Trophoblast cell (in vitro differentiated cells and primary cell): ENCODE results near the gene BAMBI. TPM values are rescaled to one million over a fixed set of nuclear protein-coding genes. Genes with fewer than 3 reads are reported as not detected.

Experiments used
- DNase-seq, 2 donors: peaks; one replicate each; pipeline ENCODE4 v3.0.0-alpha.2; 2016
- H2AFZ ChIP-seq: 2 replicates; pipeline ENCODE4 v1.6.1; 2013; ENCODE audit warnings: low read length, moderate library complexity, mild to moderate bottlenecking; ENCODE audit not compliant: insufficient read depth, poor library complexity
- H2AK5ac ChIP-seq: 2 replicates; pipeline ENCODE4 v1.6.1; 2013; ENCODE audit warnings: mild to moderate bottlenecking, low read length
- H2BK120ac ChIP-seq: 2 replicates; pipeline ENCODE4 v1.6.1; 2013; ENCODE audit warnings: low read length, mild to moderate bottlenecking, moderate library complexity; ENCODE audit not compliant: insufficient read depth, poor library complexity
- H2BK12ac ChIP-seq: 2 replicates; pipeline ENCODE4 v1.6.1; 2013; ENCODE audit warnings: mild to moderate bottlenecking, low read length, moderate library complexity
- H2BK5ac ChIP-seq: 2 replicates; pipeline ENCODE4 v1.6.1; 2013; ENCODE audit warnings: low read length, low read depth, moderate library complexity, mild to moderate bottlenecking; ENCODE audit not compliant: poor library complexity
- H3K14ac ChIP-seq: 2 replicates; pipeline ENCODE4 v1.6.1; 2013; ENCODE audit warnings: mild to moderate bottlenecking, low read length
- H3K18ac ChIP-seq: 2 replicates; pipeline ENCODE4 v1.6.1; 2013; ENCODE audit warnings: mild to moderate bottlenecking, low read length
- H3K23ac ChIP-seq: 2 replicates; pipeline ENCODE4 v1.6.1; 2013; ENCODE audit warnings: low read length
- H3K27ac ChIP-seq: 2 replicates; pipeline ENCODE4 v1.5.1; 2013; ENCODE audit warnings: low read depth, mild to moderate bottlenecking, inconsistent platforms, low read length, moderate library complexity
- H3K27me3 ChIP-seq: 2 replicates; pipeline ENCODE4 v1.6.1; 2013; ENCODE audit warnings: inconsistent platforms, mild to moderate bottlenecking, low read length, moderate library complexity; ENCODE audit not compliant: insufficient read depth
- H3K36me3 ChIP-seq, 2 experiments: 1 replicate in 1 of 2; 2 replicates in 1 of 2; pipeline ENCODE4 v1.6.1; 2013; ENCODE audit warnings: low read length in 2 of 2, mild to moderate bottlenecking in 2 of 2, moderate library complexity in 1 of 2; ENCODE audit not compliant: insufficient read depth in 2 of 2, control insufficient read depth in 1 of 2
- H3K4ac ChIP-seq: 2 replicates; pipeline ENCODE4 v1.6.1; 2013; ENCODE audit warnings: low read depth, mild to moderate bottlenecking, low read length, moderate library complexity
- H3K4me1 ChIP-seq, 2 experiments: 1 replicate in 1 of 2; 2 replicates in 1 of 2; pipeline ENCODE4 v1.6.1; 2013; ENCODE audit warnings: low read length in 2 of 2, mild to moderate bottlenecking in 2 of 2, moderate library complexity in 1 of 2; ENCODE audit not compliant: insufficient read depth in 2 of 2, control insufficient read depth in 1 of 2
- H3K4me2 ChIP-seq: 2 replicates; pipeline ENCODE4 v1.6.1; 2013; ENCODE audit warnings: inconsistent platforms, mild to moderate bottlenecking, low read length, moderate library complexity
- H3K4me3 ChIP-seq: 2 replicates; pipeline ENCODE4 v1.5.1; 2013; ENCODE audit warnings: mild to moderate bottlenecking, low read depth, low read length, inconsistent platforms
- H3K79me1 ChIP-seq: one replicate; pipeline ENCODE4 v1.6.1; 2013; ENCODE audit warnings: low read length
- H3K79me2 ChIP-seq: 2 replicates; pipeline ENCODE4 v1.6.1; 2013; ENCODE audit warnings: low read length, mild to moderate bottlenecking; ENCODE audit not compliant: control insufficient read depth, insufficient read depth, poor library complexity
- H3K9ac ChIP-seq: 2 replicates; pipeline ENCODE4 v1.6.1; 2013; ENCODE audit warnings: mild to moderate bottlenecking, low read length
- H3K9me3 ChIP-seq: 2 replicates; pipeline ENCODE4 v1.6.1; 2013; ENCODE audit warnings: low read depth, mild to moderate bottlenecking, control low read depth, inconsistent platforms, low read length; ENCODE audit not compliant: insufficient read depth
- H4K12ac ChIP-seq: 2 replicates; pipeline ENCODE4 v1.6.1; 2013; ENCODE audit warnings: low read depth, mild to moderate bottlenecking, low read length, moderate library complexity
- H4K8ac ChIP-seq: 2 replicates; pipeline ENCODE4 v1.6.1; 2013; ENCODE audit warnings: low read depth, mild to moderate bottlenecking, low read length, moderate library complexity
- H4K91ac ChIP-seq: one replicate; pipeline ENCODE4 v1.6.1; 2013; ENCODE audit warnings: low read depth, mild to moderate bottlenecking, low read length, moderate library complexity
- WGBS: extraction: QIAGEN DNeasy Blood & Tissue Kit; methylation state at CpG from one replicate; pipeline ENCODE4 v1.1.7; 2013; ENCODE audit warnings: missing lambda C conversion rate; ENCODE audit not compliant: insufficient read length, insufficient coverage; ENCODE audit errors: extremely low coverage; 5-methylcytosine and 5-hydroxymethylcytosine counted together
- polyA plus RNA-seq: library from polyadenylated mRNA; stranded (reverse); fragments of 200-250 nt; gene quantifications from 2 replicates; pipeline ENCODE4 v1.2.3, GENCODE V29; 2013

BAMBI gene, protein sequence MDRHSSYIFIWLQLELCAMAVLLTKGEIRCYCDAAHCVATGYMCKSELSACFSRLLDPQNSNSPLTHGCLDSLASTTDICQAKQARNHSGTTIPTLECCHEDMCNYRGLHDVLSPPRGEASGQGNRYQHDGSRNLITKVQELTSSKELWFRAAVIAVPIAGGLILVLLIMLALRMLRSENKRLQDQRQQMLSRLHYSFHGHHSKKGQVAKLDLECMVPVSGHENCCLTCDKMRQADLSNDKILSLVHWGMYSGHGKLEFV
- polyA plus RNA-seq, result 372 and 404 TPM in 2 replicates

DNA sequence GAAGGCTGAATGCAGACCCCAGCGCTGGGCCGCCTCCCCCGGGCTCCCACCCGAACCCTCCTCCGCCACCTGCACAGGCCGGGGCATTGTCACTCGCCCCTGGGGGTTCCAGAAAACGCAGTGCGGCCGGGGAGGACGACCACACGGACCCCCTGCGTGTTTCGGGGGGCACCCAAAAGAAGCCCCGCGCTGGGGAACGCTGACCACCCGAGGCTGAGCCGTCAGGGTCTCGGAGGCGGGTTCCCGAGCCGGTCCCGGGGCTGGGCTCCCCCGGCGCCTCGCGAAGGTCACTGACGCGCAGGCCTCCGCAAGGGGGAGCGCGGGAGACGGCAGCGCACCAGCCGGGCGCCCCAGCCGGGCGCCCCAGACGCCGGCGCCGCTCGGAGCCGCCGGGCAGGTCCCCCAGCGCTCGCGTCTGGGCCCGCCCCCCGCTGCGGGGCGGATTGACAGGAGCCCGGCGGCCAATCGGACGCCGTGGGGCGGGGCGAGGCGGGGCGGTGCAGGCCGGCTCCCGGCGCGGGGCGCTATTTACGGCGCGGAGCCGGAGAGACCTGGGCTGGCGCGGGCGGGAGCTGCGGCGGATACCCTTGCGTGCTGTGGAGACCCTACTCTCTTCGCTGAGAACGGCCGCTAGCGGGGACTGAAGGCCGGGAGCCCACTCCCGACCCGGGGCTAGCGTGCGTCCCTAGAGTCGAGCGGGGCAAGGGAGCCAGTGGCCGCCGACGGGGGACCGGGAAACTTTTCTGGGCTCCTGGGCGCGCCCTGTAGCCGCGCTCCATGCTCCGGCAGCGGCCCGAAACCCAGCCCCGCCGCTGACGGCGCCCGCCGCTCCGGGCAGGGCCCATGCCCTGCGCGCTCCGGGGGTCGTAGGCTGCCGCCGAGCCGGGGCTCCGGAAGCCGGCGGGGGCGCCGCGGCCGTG lies at the start of gene BAMBI:
TSS of gene BAMBI (plus strand) at position 554 of the 920 bp plus-strand sequence. CDS start 377 bp downstream, outside the sequence.
- peak within 1 kb of the TSS; percentile 96 for H3K9ac ChIP-seq
- peak within 1 kb of the TSS; percentile 99 for H2BK5ac ChIP-seq
- H3K23ac ChIP-seq, result no peak within 1 kb of the TSS
- H3K36me3 ChIP-seq, result peaks cover 23 to 32% of the 10 kb centered on the region in 2 experiments
- H4K91ac ChIP-seq, result peak within 1 kb of the TSS; percentile 94
- peak within 1 kb of the TSS; percentile 38 for H2AFZ ChIP-seq
- peaks cover 0 to 3% of the 10 kb centered on the region in 2 experiments for H3K4me1 ChIP-seq
- no CpG with 5 or more reads among the region's 120 CpGs for WGBS
- peak; percentile 90 to 91 for DNase-seq
- peak within 1 kb of the TSS; percentile 99 for H2BK120ac ChIP-seq
- H4K8ac ChIP-seq, result peak within 1 kb of the TSS; percentile 92
- H3K9me3 ChIP-seq, result peaks cover 1% of the 10 kb centered on the region
- H4K12ac ChIP-seq, result peak within 1 kb of the TSS; percentile 63
- peak within 1 kb of the TSS; percentile 96 for H2BK12ac ChIP-seq
- H3K18ac ChIP-seq, result peak within 1 kb of the TSS; percentile 98
- H3K27ac ChIP-seq, result peak within 1 kb of the TSS; percentile 89
- H2AK5ac ChIP-seq, result peak within 1 kb of the TSS; percentile 96
- peaks cover 30% of the 10 kb centered on the region for H3K79me1 ChIP-seq
- peak within 1 kb of the TSS; percentile 92 for H3K4me3 ChIP-seq
- H3K4ac ChIP-seq, result peak within 1 kb of the TSS; percentile 94
- H3K4me2 ChIP-seq, result peak within 1 kb of the TSS; percentile 68
- H3K79me2 ChIP-seq, result peaks cover 35% of the 10 kb centered on the region
- peak within 1 kb of the TSS; percentile 100 for H3K14ac ChIP-seq
- peaks cover 3% of the 10 kb centered on the region for H3K27me3 ChIP-seq

DNA sequence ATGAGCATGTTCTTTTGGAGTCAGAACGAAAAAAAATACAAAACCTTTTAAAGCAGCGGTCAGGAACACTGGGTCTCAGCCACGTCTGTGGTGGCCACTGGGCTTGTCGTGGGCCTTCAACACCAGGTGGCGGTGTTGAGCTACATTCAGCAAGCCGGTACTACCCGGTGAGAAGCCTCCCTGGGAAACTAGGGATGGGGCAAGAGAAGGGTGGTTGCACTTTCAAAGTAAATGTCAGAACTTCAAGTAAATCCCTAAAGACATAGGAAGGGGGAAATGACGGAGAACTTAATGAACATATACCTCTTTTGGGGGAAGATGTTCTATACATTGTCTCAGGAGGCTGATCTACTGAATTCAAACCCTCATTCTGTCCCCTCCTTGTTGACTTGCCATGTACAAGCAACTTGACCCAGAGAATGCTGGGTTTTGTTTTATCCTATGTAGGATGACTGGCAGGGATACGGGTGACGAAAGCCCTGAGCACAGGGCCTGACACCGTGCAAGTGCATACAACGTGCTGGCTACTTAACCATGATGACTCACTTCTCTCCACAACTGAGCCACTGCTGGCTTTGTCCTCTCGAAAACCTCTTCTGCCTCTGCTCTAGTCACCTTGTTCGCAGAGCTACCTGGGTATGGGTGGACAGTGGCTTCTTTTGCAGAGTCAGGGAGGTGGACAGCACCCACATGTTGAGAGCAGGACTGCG lies 49.0 kb upstream of the BAMBI start:
- peak overlapping the region; percentile 92 for H2BK12ac ChIP-seq
- H3K4ac ChIP-seq, result peak overlapping the region; percentile 17
- peak overlapping the region; percentile 8 for H2AFZ ChIP-seq
- no peak overlapping the region for H3K27ac ChIP-seq
- peak overlapping the region; percentile 42 for H4K91ac ChIP-seq
- no CpG with 5 or more reads among the region's 15 CpGs for WGBS
- no peak overlapping the region for H4K12ac ChIP-seq
- no peak overlapping the region for H3K14ac ChIP-seq
- peak; percentile 85 to 94 for DNase-seq
- peaks cover 6% of the 10 kb centered on the region for H3K79me1 ChIP-seq
- no peak overlapping the region for H3K4me3 ChIP-seq
- no peaks in the 10 kb centered on the region for H3K36me3 ChIP-seq
- no peak overlapping the region for H3K18ac ChIP-seq
- H2AK5ac ChIP-seq, result peak overlapping the region; percentile 90
- peaks cover 9 to 17% of the 10 kb centered on the region in 2 experiments for H3K4me1 ChIP-seq
- no peak overlapping the region for H2BK5ac ChIP-seq
- H2BK120ac ChIP-seq, result peak overlapping the region; percentile 40
- H3K9me3 ChIP-seq, result no peaks in the 10 kb centered on the region
- H3K4me2 ChIP-seq, result no peak overlapping the region
- no peaks in the 10 kb centered on the region for H3K27me3 ChIP-seq
- no peaks in the 10 kb centered on the region for H3K79me2 ChIP-seq
- no peak overlapping the region for H4K8ac ChIP-seq
- no peak overlapping the region for H3K23ac ChIP-seq
- no peak overlapping the region for H3K9ac ChIP-seq

DNA sequence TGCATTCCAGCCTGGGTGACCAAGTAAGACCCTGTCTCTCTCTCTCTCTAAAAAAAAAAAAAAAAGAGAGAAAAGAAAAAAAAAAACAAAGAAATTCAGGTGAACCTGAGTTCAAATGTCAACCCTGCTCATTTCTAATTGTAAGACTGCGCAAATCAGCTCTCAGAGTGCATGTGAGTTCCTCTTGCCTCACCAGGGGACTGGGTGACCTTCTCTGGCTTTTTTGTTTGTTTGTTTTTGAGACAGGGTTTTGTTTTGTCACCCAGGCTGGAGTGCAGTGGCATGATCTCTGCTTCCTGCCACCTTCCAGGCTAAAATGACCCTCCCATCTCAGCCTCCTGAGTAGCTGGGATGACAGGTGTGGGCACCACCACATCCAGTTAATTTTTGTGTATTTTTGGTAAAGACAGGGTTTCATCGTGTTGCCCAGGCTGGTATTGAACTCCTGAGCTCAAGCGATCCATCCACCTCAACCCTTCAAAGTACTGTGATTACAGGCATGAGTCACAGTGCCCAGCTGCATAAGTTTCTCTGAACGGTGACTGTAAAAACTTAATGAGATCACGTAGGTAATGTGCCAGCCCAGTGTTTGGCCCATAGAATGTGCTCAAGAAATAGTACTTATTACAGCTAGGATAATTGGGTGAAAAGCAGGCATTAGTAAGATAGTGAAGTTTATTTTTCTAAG lies 45.3 kb upstream of the BAMBI start:
- Histone ChIP-seq H3K27ac (no peak overlapping the region), H4K12ac (no peak overlapping the region), H3K79me2 (no peaks in the 10 kb centered on the region), H2BK5ac (no peak overlapping the region), H3K14ac (no peak overlapping the region), H3K4me3 (no peak overlapping the region), H4K8ac (no peak overlapping the region), H3K9me3 (no peaks in the 10 kb centered on the region), H3K23ac (no peak overlapping the region), H2BK120ac (no peak overlapping the region), H3K4me1 (peaks cover 6 to 11% of the 10 kb centered on the region in 2 experiments), H3K4me2 (no peak overlapping the region), H3K36me3 (no peaks in the 10 kb centered on the region), H4K91ac (no peak overlapping the region), H3K79me1 (peaks cover 4% of the 10 kb centered on the region), H2AK5ac (no peak overlapping the region), H3K4ac (no peak overlapping the region), H3K18ac (no peak overlapping the region), H2BK12ac (no peak overlapping the region), H3K27me3 (no peaks in the 10 kb centered on the region), H2AFZ (no peak overlapping the region), H3K9ac (no peak overlapping the region)
- DNase-seq, result no peak
- WGBS, result no CpG with 5 or more reads among the region's 5 CpGs

DNA sequence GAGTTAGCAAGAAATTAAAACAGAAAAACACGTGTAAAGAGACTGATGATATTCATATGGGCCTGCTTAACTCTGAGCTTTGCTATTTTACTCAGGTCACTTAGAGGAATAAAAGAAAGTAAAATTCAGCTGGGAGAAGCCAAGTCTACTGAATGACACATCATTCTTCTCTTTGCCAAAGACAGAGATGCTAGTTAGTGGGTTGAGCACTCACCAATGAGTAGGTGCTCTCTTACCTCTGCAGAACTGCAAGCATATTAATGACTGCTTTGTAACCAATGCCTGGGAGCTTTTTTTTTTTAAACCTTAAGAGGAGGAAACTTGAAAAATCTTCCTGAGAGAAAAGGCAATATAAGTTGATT lies 44.8 kb upstream of the BAMBI start:
- Histone ChIP-seq H4K8ac (no peak overlapping the region), H3K27ac (no peak overlapping the region), H3K79me1 (peaks cover 4% of the 10 kb centered on the region), H4K12ac (no peak overlapping the region), H3K4ac (no peak overlapping the region), H2BK120ac (no peak overlapping the region), H2BK12ac (no peak overlapping the region), H2BK5ac (no peak overlapping the region), H3K9ac (no peak overlapping the region), H3K36me3 (no peaks in the 10 kb centered on the region), H2AFZ (no peak overlapping the region), H3K23ac (no peak overlapping the region), H3K4me2 (no peak overlapping the region), H3K14ac (no peak overlapping the region), H3K18ac (no peak overlapping the region), H2AK5ac (no peak overlapping the region), H3K4me3 (no peak overlapping the region), H4K91ac (no peak overlapping the region), H3K9me3 (no peaks in the 10 kb centered on the region), H3K27me3 (no peaks in the 10 kb centered on the region), H3K4me1 (peaks cover 6 to 11% of the 10 kb centered on the region in 2 experiments), H3K79me2 (no peaks in the 10 kb centered on the region)
- DNase-seq, result no peak
- WGBS, result no CpG with 5 or more reads among the region's 1 CpG
